Neural progenitor cell (in vitro differentiated cells): ENCODE data around the gene CLSTN2.

Source experiments
- CTCF ChIP-seq: fragments of 200-600 bp; sonication (generic); IDR thresholded peaks from 2 replicates; pipeline ENCODE4 v1.5.1; 2017; ENCODE audit warnings: antibody characterized with exemption, mild to moderate bottlenecking
- EZH2phosphoT487 ChIP-seq: fragments of 200-600 bp; sonication (generic); IDR thresholded peaks from 2 replicates; pipeline ENCODE4 v1.6.1; 2017; ENCODE audit warnings: antibody characterized with exemption

DNA sequence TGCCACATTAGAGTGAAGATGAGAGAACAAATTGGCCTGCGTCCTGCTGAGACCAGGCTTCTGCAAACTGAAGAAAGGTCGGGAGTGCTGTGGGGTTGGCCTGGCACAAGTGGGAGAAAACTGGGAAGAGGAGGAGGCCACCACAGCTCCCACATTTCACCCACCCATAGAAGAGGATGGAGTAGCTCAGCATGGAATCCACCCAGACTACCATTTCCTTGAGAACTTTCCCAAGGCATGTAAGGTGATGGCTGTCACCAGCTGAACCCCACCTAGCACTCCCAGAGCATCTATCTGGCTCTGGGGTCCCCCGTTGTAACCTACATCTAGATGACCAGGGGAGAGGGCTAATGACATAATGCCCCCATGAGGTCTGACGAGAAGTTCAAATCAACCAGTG lies 622.5 kb downstream of the CLSTN2 start:
- TF ChIP-seq CTCF (no peak), EZH2phosphoT487 (no peak)
